NCI-H1930 (cell line): ENCODE measurements around the gene GGCX.
"Not testable (repeated sequence)": the region's sequence is repeated elsewhere in the genome, so short reads cannot be mapped to it uniquely, and the experiment has no call there.

Experiments used
- DNase-seq, 2 experiments: peaks; one replicate each; lab custom pipeline; 2025; lab: John Stamatoyannopoulos, UW

Gene GGCX

GRCh38 chr2:85575739-85576138 is 14.4 kb upstream of the GGCX start:
- DNase-seq = no peak

GRCh38 chr2:85566265-85566664 is 5.0 kb upstream of the GGCX start:
- DNase-seq = no peak

- no peak for DNase-seq
Measured at GRCh38 chr2:85564144-85564563, 2.9 kb upstream of the GGCX start.

GRCh38 chr2:85560812-85561279 is 447 bp downstream of the GGCX start:
- DNase-seq = no peak

GRCh38 chr2:85560403-85560726 is 928 bp downstream of the GGCX start:
- not testable (repeated sequence) for DNase-seq

GRCh38 chr2:85558160-85558559 is 3.1 kb downstream of the GGCX start:
- DNase-seq = no peak

- DNase-seq = no peak
Measured at GRCh38 chr2:85557130-85557529, 4.2 kb downstream of the GGCX start.

GRCh38 chr2:85554980-85555612 is 6.2 kb downstream of the GGCX start:
- no peak for DNase-seq

GRCh38 chr2:85553184-85553583 is 8.1 kb downstream of the GGCX start:
- no peak for DNase-seq

GRCh38 chr2:85551698-85552678 is 9.3 kb downstream of the GGCX start:
- DNase-seq = peak; percentile 46 to 72

- no peak for DNase-seq
Measured at GRCh38 chr2:85550486-85550885, 10.8 kb downstream of the GGCX start.

- DNase-seq = no peak
Measured at GRCh38 chr2:85549826-85550225, 11.5 kb downstream of the GGCX start.

- DNase-seq = no peak
Measured at GRCh38 chr2:85549095-85549494, 12.2 kb downstream of the GGCX start.

GRCh38 chr2:85548608-85548900 is 12.7 kb downstream of the GGCX start:
- no peak for DNase-seq

GRCh38 chr2:85547859-85548607 is 13.3 kb downstream of the GGCX start:
- no peak for DNase-seq

GRCh38 chr2:85547089-85547858 is 14.0 kb downstream of the GGCX start:
- no peak for DNase-seq

GRCh38 chr2:85545780-85546240 is 15.5 kb downstream of the GGCX start:
- DNase-seq = no peak

GRCh38 chr2:85544915-85545779 is 16.1 kb downstream of the GGCX start:
- DNase-seq = not testable (repeated sequence)

GRCh38 chr2:85544254-85544691 is 17.0 kb downstream of the GGCX start:
- not testable (repeated sequence) for DNase-seq

- DNase-seq = no peak
Measured at GRCh38 chr2:85542777-85543176, 18.5 kb downstream of the GGCX start.
